SK-N-SH (cell line): Measurements from ENCODE around the gene TSPAN4. TPM values are rescaled to one million over a fixed set of nuclear protein-coding genes. Genes with fewer than 3 reads are reported as not detected.

Experiments used
- CTCF ChIA-PET: fragments of 300-600, 350-600 bp; formaldehyde crosslinking; extraction: SDS; loops from one replicate; lab custom pipeline; 2021; lab: Yijun Ruan, JAX
- POLR2A ChIA-PET: fragments of 350-600 bp; sonication (Branson Sonifier 250); formaldehyde crosslinking; extraction: SDS; loops from one replicate; lab custom pipeline; 2020; ENCODE audit warnings: antibody characterized with exemption, inconsistent platforms; lab: Yijun Ruan, JAX
- DNase-seq: peaks from one replicate; pipeline ENCODE4 v3.0.0; 2012
- H2AFZ ChIP-seq: fragments of 200-600 bp; sonication (generic); 2 replicates; pipeline ENCODE4 v1.8.1; 2016; ENCODE audit warnings: antibody characterized with exemption, mild to moderate bottlenecking, low read depth
- H3F3A ChIP-seq: fragments of 200-600 bp; sonication (generic); replicated peaks from 2 replicates; pipeline ENCODE3; 2016; ENCODE audit warnings: antibody characterized with exemption, mild to moderate bottlenecking; ENCODE audit not compliant: insufficient read depth
- H3K27ac ChIP-seq, 2 experiments: fragments of 200-500 bp in 1 of 2; fragments of 200-600 bp in 1 of 2; sonication (Bioruptor generic) in 1 of 2; sonication (generic), shearing (Covaris generic) in 1 of 2; 2 replicates each; pipeline versions ENCODE4 v1.5.1 to v1.6.1; 2014 to 2016; ENCODE audit warnings: low read depth in 2 of 2, inconsistent platforms in 1 of 2, low read length in 1 of 2, mild to moderate bottlenecking in 1 of 2, mixed read lengths in 1 of 2
- H3K27me3 ChIP-seq: fragments of 200-600 bp; sonication (generic), shearing (Covaris generic); 2 replicates; pipeline ENCODE4 v1.6.1; 2016; ENCODE audit warnings: mixed run types; ENCODE audit not compliant: insufficient read depth
- H3K36me3 ChIP-seq, 2 experiments: fragments of 200-500 bp in 1 of 2; fragments of 200-600 bp in 1 of 2; sonication (Bioruptor generic) in 1 of 2; sonication (generic) in 1 of 2; replicated peaks in 1 of 2; 2 replicates each; pipeline versions ENCODE3 to v1.5.1; 2014 to 2016; ENCODE audit warnings: low read length in 1 of 2, mild to moderate bottlenecking in 1 of 2; ENCODE audit not compliant: insufficient read depth in 2 of 2, control insufficient read depth in 1 of 2
- H3K4me1 ChIP-seq, 2 experiments: fragments of 200-500 bp in 1 of 2; fragments of 200-600 bp in 1 of 2; sonication (Bioruptor generic) in 1 of 2; sonication (generic), shearing (Covaris generic) in 1 of 2; 2 replicates each; pipeline versions ENCODE4 v1.5.1 to v1.6.1; 2014 to 2016; ENCODE audit warnings: low read depth in 1 of 2, low read length in 1 of 2, mixed run types in 1 of 2; ENCODE audit not compliant: insufficient read depth in 2 of 2, control insufficient read depth in 1 of 2
- H3K4me2 ChIP-seq: fragments of 200-600 bp; sonication (generic), shearing (Covaris generic); 2 replicates; pipeline ENCODE4 v1.6.1; 2017; ENCODE audit warnings: mixed run types
- H3K4me3 ChIP-seq, 2 experiments: fragments of 200-500 bp in 1 of 2; fragments of 200-600 bp in 1 of 2; sonication (Bioruptor generic) in 1 of 2; sonication (generic), shearing (Covaris generic) in 1 of 2; 2 replicates each; pipeline versions ENCODE4 v1.5.1 to v1.8.1; 2014 to 2016; ENCODE audit warnings: low read depth in 2 of 2, inconsistent platforms in 1 of 2, low read length in 1 of 2, mild to moderate bottlenecking in 1 of 2, mixed read lengths in 1 of 2, moderate library complexity in 1 of 2
- H3K79me2 ChIP-seq: fragments of 200-600 bp; sonication (generic); 2 replicates; pipeline ENCODE4 v1.8.1; 2017; ENCODE audit warnings: mild to moderate bottlenecking; ENCODE audit not compliant: insufficient read depth
- H3K9ac ChIP-seq: fragments of 200-600 bp; sonication (generic); 2 replicates; pipeline ENCODE4 v1.6.1; 2017; ENCODE audit warnings: mixed run types
- H3K9me2 ChIP-seq: fragments of 200-600 bp; sonication (generic); 2 replicates; pipeline ENCODE4 v1.6.1; 2017; ENCODE audit warnings: mixed run types
- H3K9me3 ChIP-seq: fragments of 200-600 bp; sonication (generic); 2 replicates; pipeline ENCODE4 v1.6.1; 2017; ENCODE audit warnings: mixed run types, mild to moderate bottlenecking, moderate library complexity
- H4K20me1 ChIP-seq: fragments of 200-600 bp; sonication (generic); 2 replicates; pipeline ENCODE4 v1.6.1; 2017; ENCODE audit warnings: mild to moderate bottlenecking, mixed run types; ENCODE audit not compliant: insufficient read depth
- CHD2 ChIP-seq: fragments of 150-350 bp; IDR thresholded peaks from 2 replicates; pipeline ENCODE4 v1.6.1; 2018; ENCODE audit warnings: low read length; ENCODE audit not compliant: partially characterized antibody
- CTCF ChIP-seq: fragments of 200-600 bp; sonication (generic); IDR thresholded peaks from 2 replicates; pipeline ENCODE4 v1.6.1; 2017; ENCODE audit warnings: antibody characterized with exemption, mild to moderate bottlenecking, moderate library complexity
- EZH2phosphoT487 ChIP-seq: fragments of 200-600 bp; sonication (generic); IDR thresholded peaks from 2 replicates; pipeline ENCODE4 v1.6.1; 2017; ENCODE audit warnings: low read depth, mixed run types, mild to moderate bottlenecking, antibody characterized with exemption, moderate library complexity, borderline replicate concordance
- FOSL2 ChIP-seq: IDR thresholded peaks from 2 replicates; pipeline ENCODE4 v1.4.0; 2012; ENCODE audit warnings: low read depth, mild to moderate bottlenecking, moderate library complexity, borderline replicate concordance
- GATA2 ChIP-seq: sonication (generic); formaldehyde crosslinking; IDR thresholded peaks from 2 replicates; pipeline ENCODE4 v1.5.0; 2020; ENCODE audit warnings: mild to moderate bottlenecking, missing genetic modification reagents
- IRF3 ChIP-seq: fragments of 150-350 bp; IDR thresholded peaks from 2 replicates; pipeline ENCODE4 v1.6.1; 2016; ENCODE audit warnings: mild to moderate bottlenecking, low read depth, low read length
- JUND ChIP-seq: IDR thresholded peaks from 2 replicates; pipeline ENCODE4 v1.4.0; 2012
- MEF2A ChIP-seq: IDR thresholded peaks from 2 replicates; pipeline ENCODE4 v1.4.0; 2012; ENCODE audit warnings: low read depth, borderline replicate concordance
- NFIC ChIP-seq: IDR thresholded peaks from 2 replicates; pipeline ENCODE4 v1.4.0; 2012; ENCODE audit warnings: borderline replicate concordance
- NRF1 ChIP-seq: IDR thresholded peaks from 2 replicates; pipeline ENCODE4 v1.6.1; 2012; ENCODE audit warnings: low read depth, mild to moderate bottlenecking, low read length
- POLR2AphosphoS5 ChIP-seq: IDR thresholded peaks from 2 replicates; pipeline ENCODE4 v1.6.1; 2012; ENCODE audit warnings: low read depth, low read length
- RAD21 ChIP-seq: IDR thresholded peaks from 2 replicates; pipeline ENCODE4 v1.6.1; 2012; ENCODE audit warnings: mild to moderate bottlenecking, low read length
- RXRA ChIP-seq: IDR thresholded peaks from 2 replicates; pipeline ENCODE4 v1.4.0; 2012; ENCODE audit warnings: low read depth, mild to moderate bottlenecking, borderline replicate concordance
- SIN3A ChIP-seq: IDR thresholded peaks from 2 replicates; pipeline ENCODE4 v1.6.1; 2012; ENCODE audit warnings: low read depth, mild to moderate bottlenecking, low read length, moderate library complexity, borderline replicate concordance
- SMC3 ChIP-seq: IDR thresholded peaks from 2 replicates; pipeline ENCODE4 v1.6.1; 2012; ENCODE audit warnings: low read depth, low read length, improper control_type of control experiment
- TAF1 ChIP-seq: IDR thresholded peaks from 2 replicates; pipeline ENCODE4 v1.6.1; 2012; ENCODE audit warnings: low read depth, mild to moderate bottlenecking, low read length, moderate library complexity, borderline replicate concordance
- TEAD4 ChIP-seq: IDR thresholded peaks from 2 replicates; pipeline ENCODE4 v1.4.0; 2012; ENCODE audit warnings: mild to moderate bottlenecking, borderline replicate concordance; ENCODE audit not compliant: insufficient read depth
- USF2 ChIP-seq: fragments of 150-350 bp; IDR thresholded peaks from 2 replicates; pipeline ENCODE4 v1.6.1; 2017; ENCODE audit warnings: antibody characterized with exemption, low read length, low read depth, borderline replicate concordance
- YY1 ChIP-seq: IDR thresholded peaks from 2 replicates; pipeline ENCODE4 v1.4.0; 2012; ENCODE audit warnings: low read depth, mild to moderate bottlenecking
- ZBTB33 ChIP-seq: IDR thresholded peaks from 2 replicates; pipeline ENCODE4 v1.4.0; 2012; ENCODE audit warnings: low read depth, borderline replicate concordance
- WGBS: methylation state at CpG from one replicate; pipeline ENCODE4 v1.1.6; 2017; ENCODE audit warnings: low lambda C conversion rate; 5-methylcytosine and 5-hydroxymethylcytosine counted together
- polyA plus RNA-seq, 3 experiments: library from polyadenylated mRNA; depleted of rRNA; stranded (reverse); fragments of >200 nt; gene quantifications; 2 replicates each; pipeline ENCODE4 v1.2.3, GENCODE V29; 2012

The TSPAN4 gene
- polyA plus RNA-seq, 1 of the 3 experiments (the other 2 are of a cell fraction): 226 TPM

GRCh38 chr11:888310-889212 lies 45.9 kb downstream of the TSPAN4 start:
- POLR2A ChIA-PET: interaction anchor here (0.6 kb wide), 1 partner anchor 504 kb away, joined by 3 read pairs; no protein-coding TSS in a partner anchor

GRCh38 chr11:889257-889656 lies 46.6 kb downstream of the TSPAN4 start:
- DNase-seq: no peak
- no peaks in the 10 kb centered on the region for H4K20me1 ChIP-seq
- no peaks in the 10 kb centered on the region for H3K9me2 ChIP-seq
- 91% methylated on average over 11 of the region's 13 CpGs for WGBS
- no peaks in the 10 kb centered on the region for H3F3A ChIP-seq
- H3K27me3 ChIP-seq: no peaks in the 10 kb centered on the region
- H3K9me3 ChIP-seq: no peaks in the 10 kb centered on the region
- no peak overlapping the region for H3K27ac ChIP-seq
- peaks cover 0 to 7% of the 10 kb centered on the region in 2 experiments for H3K36me3 ChIP-seq
- POLR2A ChIA-PET: interaction anchor here (0.6 kb wide), 1 partner anchor 504 kb away, joined by 3 read pairs; no protein-coding TSS in a partner anchor
- H3K4me2 ChIP-seq: no peak overlapping the region
- H3K79me2 ChIP-seq: no peaks in the 10 kb centered on the region
- H3K4me1 ChIP-seq: peaks cover 0 to 24% of the 10 kb centered on the region in 2 experiments; a peak in 1 of 4 replicates
- CTCF ChIA-PET: interaction anchor here (0.7 to 1.8 kb wide), 3 partner anchors 38 to 56 kb away, joined by 3 to 5 read pairs (median 3); partner anchors contain the start of gene CD151
- no peak overlapping the region for H3K9ac ChIP-seq
- no peak overlapping the region for H3K4me3 ChIP-seq
- H2AFZ ChIP-seq: no peak overlapping the region
- TF ChIP-seq EZH2phosphoT487 (no peak), SMC3 (no peak), CTCF (no peak), SIN3A (no peak), RXRA (no peak), CHD2 (no peak), USF2 (no peak), ZBTB33 (no peak), MEF2A (no peak), TEAD4 (no peak), JUND (no peak)

More at GRCh38 chr11:888310-889212, 45.9 kb downstream of the TSPAN4 start:
- no peaks in the 10 kb centered on the region for H3K9me2 ChIP-seq
- 83% methylated on average over 30 of the region's 45 CpGs for WGBS
- H3K27ac ChIP-seq: no peak overlapping the region
- no peak overlapping the region for H3K9ac ChIP-seq
- no peaks in the 10 kb centered on the region for H3K27me3 ChIP-seq
- peaks cover 0 to 7% of the 10 kb centered on the region in 2 experiments for H3K36me3 ChIP-seq
- H3K4me1 ChIP-seq: peaks cover 0 to 24% of the 10 kb centered on the region in 2 experiments; a peak in 1 of 4 replicates
- H3K79me2 ChIP-seq: no peaks in the 10 kb centered on the region
- no peak overlapping the region for H2AFZ ChIP-seq
- H3K4me2 ChIP-seq: no peak overlapping the region
- no peaks in the 10 kb centered on the region for H3K9me3 ChIP-seq
- TF ChIP-seq NFIC: no peak
- TF ChIP-seq GATA2 (CRISPR knock-in tag): no peak
- no peak for TF ChIP-seq RAD21
- TF ChIP-seq SIN3A: no peak
- TF ChIP-seq POLR2AphosphoS5: no peak
- TF ChIP-seq EZH2phosphoT487: no peak
- TF ChIP-seq YY1: no peak
- TF ChIP-seq FOSL2: no peak
- TF ChIP-seq RXRA: no peak
- no peak for TF ChIP-seq IRF3
- no peak for TF ChIP-seq SMC3
- no peak for TF ChIP-seq NRF1
- no peak for TF ChIP-seq TAF1
- H3F3A ChIP-seq: no peaks in the 10 kb centered on the region
- CTCF ChIA-PET: interaction anchor here (0.7 to 1.8 kb wide), 3 partner anchors 37 to 56 kb away, joined by 3 to 5 read pairs (median 3); partner anchors contain the start of gene CD151
- no peak for DNase-seq
- no peak overlapping the region for H3K4me3 ChIP-seq
- no peaks in the 10 kb centered on the region for H4K20me1 ChIP-seq
